Endothelial cell of umbilical vein (primary cell): ENCODE results near the gene GSTO2. TPM values are rescaled to one million over a fixed set of nuclear protein-coding genes. Genes with fewer than 3 reads are reported as not detected.
A peak's percentile ranks its signal among the peaks of the same experiment; 100 is the strongest.

ENCODE experiments used
- BruUV-seq: library from RNA; stranded (reverse); fragments of 400-500 nt; replicated peaks from 2 replicates; lab custom pipeline; 2021; lab: Mats Ljungman, UMichigan
- CTCF ChIA-PET: fragments of 300-600, 350-600 bp; sonication (Branson Sonifier 250); formaldehyde crosslinking; loops from one replicate; lab custom pipeline; 2021; ENCODE audit warnings: antibody characterized with exemption, inconsistent platforms; lab: Charles Lee
- POLR2A ChIA-PET: fragments of 300-600, 350-600 bp; sonication (Branson Sonifier 250); formaldehyde crosslinking; loops from one replicate; lab custom pipeline; 2021; ENCODE audit warnings: antibody characterized with exemption, inconsistent platforms; lab: Charles Lee
- DNase-seq: peaks from one replicate; pipeline ENCODE4 v3.0.0-alpha.2; 2011; ENCODE audit warnings: low read depth, low spot score
- FAIRE-seq: peaks from 2 replicates; lab custom pipeline; 2011; peaks lifted over from hg19 to GRCh38; lab: Jason Lieb, UNC
- H2AFZ ChIP-seq: 2 replicates; pipeline ENCODE4 v1.6.0; 2012; ENCODE audit warnings: low read depth, low read length, control low read depth, inconsistent platforms
- H3K27ac ChIP-seq: 2 replicates; pipeline ENCODE4 v1.5.1; 2011; ENCODE audit warnings: low read depth, mild to moderate bottlenecking, control low read depth, low read length, moderate library complexity; ENCODE audit not compliant: insufficient read depth
- H3K27me3 ChIP-seq, 2 experiments: 2 replicates each; pipeline versions ENCODE4 v1.6.0 to v1.6.1; 2011; ENCODE audit warnings: low read length in 2 of 2, mixed read lengths in 1 of 2; ENCODE audit not compliant: control insufficient read depth in 2 of 2, insufficient read depth in 2 of 2
- H3K36me3 ChIP-seq, 2 experiments: 2 replicates in 1 of 2; 3 replicates in 1 of 2; pipeline ENCODE4 v1.5.1; 2011; ENCODE audit warnings: low read length in 2 of 2, mild to moderate bottlenecking in 1 of 2, moderate library complexity in 1 of 2; ENCODE audit not compliant: control insufficient read depth in 2 of 2, insufficient read depth in 2 of 2; ENCODE audit errors: extremely low read depth in 1 of 2
- H3K4me1 ChIP-seq: 3 replicates; pipeline ENCODE4 v1.5.1; 2011; ENCODE audit warnings: mild to moderate bottlenecking, low read length; ENCODE audit not compliant: control insufficient read depth, insufficient read depth; ENCODE audit errors: extremely low read depth
- H3K4me2 ChIP-seq: 2 replicates; pipeline ENCODE4 v1.6.1; 2011; ENCODE audit warnings: low read length, control low read depth, mixed read lengths; ENCODE audit not compliant: insufficient read depth
- H3K4me3 ChIP-seq, 3 experiments: fragments of 200-600 bp in 1 of 3; sonication (generic), shearing (Covaris generic) in 1 of 3; replicated peaks in 1 of 3; 2 replicates each; pipeline ENCODE4 v1.5.1; 2011 to 2016; ENCODE audit warnings: control low read depth in 3 of 3, low read length in 3 of 3, mild to moderate bottlenecking in 2 of 3, inconsistent platforms in 1 of 3, low read depth in 1 of 3, moderate library complexity in 1 of 3; ENCODE audit not compliant: insufficient read depth in 1 of 3
- H3K79me2 ChIP-seq: 2 replicates; pipeline ENCODE4 v1.6.0; 2012; ENCODE audit warnings: low read length, inconsistent platforms; ENCODE audit not compliant: control insufficient read depth, insufficient read depth
- H3K9ac ChIP-seq: replicated peaks from 2 replicates; pipeline ENCODE3; 2011; ENCODE audit warnings: low read length, control low read depth; ENCODE audit not compliant: insufficient read depth; ENCODE audit errors: extremely low read depth
- H3K9me1 ChIP-seq: replicated peaks from 3 replicates; pipeline ENCODE4 v1.6.0; 2011; ENCODE audit warnings: mild to moderate bottlenecking, low read length; ENCODE audit not compliant: control insufficient read depth, insufficient read depth; ENCODE audit errors: extremely low read depth
- H3K9me3 ChIP-seq: replicated peaks from 2 replicates; pipeline ENCODE4 v1.5.1; 2012; ENCODE audit warnings: low read length, inconsistent platforms; ENCODE audit not compliant: control insufficient read depth, insufficient read depth
- H4K20me1 ChIP-seq: replicated peaks from 2 replicates; pipeline ENCODE3; 2011; ENCODE audit warnings: mild to moderate bottlenecking, low read length; ENCODE audit not compliant: control insufficient read depth, insufficient read depth; ENCODE audit errors: extremely low read depth
- CTCF ChIP-seq, 2 donors: IDR thresholded peaks; 1 replicate in 1 of 2; 2 replicates in 1 of 2; pipeline ENCODE4 v1.5.1; 2011; ENCODE audit warnings: low read length in 2 of 2, mild to moderate bottlenecking in 2 of 2, moderate library complexity in 2 of 2, control low read depth in 1 of 2, inconsistent platforms in 1 of 2, low read depth in 1 of 2; ENCODE audit not compliant: insufficient read depth in 1 of 2; ENCODE audit errors: extremely low read depth in 1 of 2
- EZH2 ChIP-seq: IDR thresholded peaks from 2 replicates; pipeline ENCODE4 v1.6.1; 2012; ENCODE audit warnings: borderline replicate concordance, low read depth, mild to moderate bottlenecking, moderate library complexity, low read length, inconsistent platforms; ENCODE audit not compliant: severe bottlenecking
- FOS ChIP-seq: IDR thresholded peaks from 2 replicates; pipeline ENCODE4 v1.6.1; 2011; ENCODE audit warnings: mild to moderate bottlenecking, low read length, moderate library complexity, borderline replicate concordance; ENCODE audit not compliant: insufficient read depth
- GATA2 ChIP-seq: IDR thresholded peaks from 2 replicates; pipeline ENCODE4 v1.7.0; 2011; ENCODE audit warnings: low read depth, mild to moderate bottlenecking, moderate library complexity, mixed read lengths, low read length; ENCODE audit not compliant: insufficient read length, insufficient read depth
- JUN ChIP-seq: IDR thresholded peaks from 2 replicates; pipeline ENCODE4 v1.6.1; 2011; ENCODE audit warnings: borderline replicate concordance, low read depth; ENCODE audit not compliant: insufficient read length, insufficient read depth
- MYC ChIP-seq: IDR thresholded peaks from one replicate; pipeline ENCODE4 v1.6.1; 2011; ENCODE audit warnings: mild to moderate bottlenecking, low read depth, low read length
- POLR2A ChIP-seq: IDR thresholded peaks from 2 replicates; pipeline ENCODE4 v1.6.1; 2012; ENCODE audit warnings: low read depth, mild to moderate bottlenecking, control low read depth, low read length
- dilution Hi-C: fragments of 300-500 bp; cut with MboI; formaldehyde crosslinking; loops from one replicate; pipeline ENCODE4 v1.15.0; 2019; ENCODE audit warnings: low sequenced_read_pairs; ENCODE audit not compliant: extremely low pct_ligation_motif_present
- intact Hi-C: fragments of 100-400 bp; cut with micrococcal nuclease; formaldehyde crosslinking; loops from one replicate; pipeline ENCODE4 v1.10.0; 2022
- polyA plus RNA-seq, 4 experiments: library from polyadenylated mRNA; depleted of rRNA in 3 of 4; stranded (reverse) in 3 of 4; unstranded in 1 of 4; fragments of >200 nt; gene quantifications; 2 replicates each; pipeline versions ENCODE4 v1.2.1 to v1.2.3, GENCODE V29; 2011 to 2012; ENCODE audit warnings: missing spikeins in 1 of 4
- total RNA-seq: library from RNA; stranded (reverse); gene quantifications from 2 replicates; pipeline ENCODE4 v1.2.3, GENCODE V29; 2021
- TF ChIP-seq, protein P1 (sequence below): IDR thresholded peaks from 2 replicates; pipeline ENCODE4 v1.6.1; 2011; ENCODE audit not compliant: insufficient read depth, insufficient read length

The GSTO2 gene
- total and polyA plus RNA-seq, 2 donors (not counting 3 experiments of a cell fraction or from before 2014, with no cell fraction given): 0.84 to 1.4 TPM

DNA sequence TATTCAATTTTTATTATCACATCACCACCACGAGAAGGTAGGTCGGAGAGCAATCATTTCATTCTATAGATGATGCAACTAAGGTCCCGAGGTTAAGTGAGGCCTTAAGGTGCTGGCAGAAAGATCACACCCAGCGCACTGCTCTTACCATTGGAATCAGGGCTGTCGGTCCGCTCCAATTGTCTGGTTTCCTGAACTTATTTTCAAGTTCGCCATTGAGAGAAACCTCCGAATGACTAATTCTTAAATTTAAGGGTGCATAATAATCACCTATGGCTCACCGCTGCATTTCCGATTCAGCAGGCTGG lies 625 bp upstream of the GSTO2 start:
- FAIRE-seq: no peak
- POLR2A ChIA-PET: interaction anchor here (2.2 kb wide), 1 partner anchor 12 kb away, joined by 9 read pairs; no protein-coding TSS in a partner anchor

GRCh38 chr10:104273286-104273685 lies 4.3 kb downstream of the GSTO2 start:
- no peak overlapping the region for H3K9ac ChIP-seq
- H3K79me2 ChIP-seq: no peaks in the 10 kb centered on the region
- intact Hi-C loops: no loop called here
- no peaks in the 10 kb centered on the region for H3K9me3 ChIP-seq
- H3K36me3 ChIP-seq: no peaks in the 10 kb centered on the region
- ChIA-PET CTCF (interaction anchor here (1.0 to 4.9 kb wide), 18 partner anchors 12 to 224 kb away, joined by 3 to 79 read pairs (median 18); partner anchors contain the start of genes CFAP58, GSTO1, ITPRIP and SFR1), POLR2A (interaction anchor here (1.1 kb wide), 1 partner anchor 15 kb away, joined by 3 read pairs; no protein-coding TSS in a partner anchor)
- H3K27me3 ChIP-seq: peaks cover 0 to 6% of the 10 kb centered on the region in 2 experiments
- peaks cover 5% of the 10 kb centered on the region for H3K4me1 ChIP-seq
- dilution Hi-C loops: no loop called here
- FAIRE-seq (no peak), DNase-seq (no peak)
- no peaks in the 10 kb centered on the region for H3K9me1 ChIP-seq
- H4K20me1 ChIP-seq: no peaks in the 10 kb centered on the region
- H3K4me2 ChIP-seq: no peak overlapping the region
- no TSS peak for BruUV-seq
- H3K27ac ChIP-seq: no peak overlapping the region
- TF ChIP-seq MYC: no peak
- TF ChIP-seq JUN: no peak
- no peak for TF ChIP-seq CTCF (IDR thresholded peaks at IDR 0.05; ENCODE audit: extremely low read depth in 1 of 2, insufficient read depth in 1 of 2, low read depth in 1 of 2, low read length in 2 of 2)
- no peak for TF ChIP-seq POLR2A
- TF ChIP-seq GATA2: no peak
- TF ChIP-seq EZH2: no peak
- TF ChIP-seq, protein P1, sequence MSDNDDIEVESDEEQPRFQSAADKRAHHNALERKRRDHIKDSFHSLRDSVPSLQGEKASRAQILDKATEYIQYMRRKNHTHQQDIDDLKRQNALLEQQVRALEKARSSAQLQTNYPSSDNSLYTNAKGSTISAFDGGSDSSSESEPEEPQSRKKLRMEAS: no peak
- no peak overlapping the region for H2AFZ ChIP-seq
- no peak overlapping the region for H3K4me3 ChIP-seq

More for the DNA sequence above, 625 bp upstream of the GSTO2 start:
- Histone ChIP-seq H3K27ac (peak overlapping the region; percentile 84), H3K36me3 (peaks cover 9 to 20% of the 10 kb centered on the region in 2 experiments), H3K27me3 (no peaks in the 10 kb centered on the region), H3K79me2 (peaks cover 34% of the 10 kb centered on the region), H3K9me1 (no peaks in the 10 kb centered on the region), H2AFZ (peak overlapping the region; percentile 5), H3K4me2 (peak overlapping the region; percentile 69), H4K20me1 (no peaks in the 10 kb centered on the region), H3K9me3 (no peaks in the 10 kb centered on the region), H3K4me1 (peaks cover 10% of the 10 kb centered on the region), H3K9ac (peak overlapping the region; percentile 84), H3K4me3 (peak overlapping the region; percentile 43 to 83 (median 47))
- dilution Hi-C loops: no loop called here
- BruUV-seq: TSS peak; percentile 83
- TF ChIP-seq EZH2 (no peak), FOS (no peak)
- TF ChIP-seq, protein P1: no peak
- no peak for DNase-seq
- CTCF ChIA-PET: interaction anchor here (0.9 to 1.0 kb wide), 2 partner anchors 14 to 85 kb away, joined by 3 to 4 read pairs; partner anchors contain the start of genes CFAP58 and GSTO1
- intact Hi-C loops: no loop called here
